ENCODE results near the gene SLC6A1.

DNA sequence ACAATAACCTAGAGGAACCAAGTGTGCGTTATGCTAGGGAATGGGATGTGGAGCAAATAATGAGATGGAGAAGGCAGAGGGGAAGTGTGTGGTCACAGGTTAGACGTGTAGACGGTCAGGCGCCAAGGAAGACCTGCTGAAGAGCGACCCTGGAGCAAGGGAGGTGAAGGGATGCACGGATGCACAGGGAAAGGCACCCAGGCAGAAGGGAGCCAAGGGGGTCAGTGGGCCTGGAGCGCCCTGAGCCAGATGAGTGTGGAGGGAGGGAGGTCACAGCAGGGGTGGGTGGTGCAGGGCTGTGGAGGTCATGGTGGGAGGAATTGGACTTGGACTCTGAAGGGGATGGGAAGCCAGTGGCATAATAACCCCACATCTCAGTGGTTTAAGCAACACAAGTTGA, 70.2 kb downstream of the SLC6A1 start:
- TF ChIP-seq, protein P1, sequence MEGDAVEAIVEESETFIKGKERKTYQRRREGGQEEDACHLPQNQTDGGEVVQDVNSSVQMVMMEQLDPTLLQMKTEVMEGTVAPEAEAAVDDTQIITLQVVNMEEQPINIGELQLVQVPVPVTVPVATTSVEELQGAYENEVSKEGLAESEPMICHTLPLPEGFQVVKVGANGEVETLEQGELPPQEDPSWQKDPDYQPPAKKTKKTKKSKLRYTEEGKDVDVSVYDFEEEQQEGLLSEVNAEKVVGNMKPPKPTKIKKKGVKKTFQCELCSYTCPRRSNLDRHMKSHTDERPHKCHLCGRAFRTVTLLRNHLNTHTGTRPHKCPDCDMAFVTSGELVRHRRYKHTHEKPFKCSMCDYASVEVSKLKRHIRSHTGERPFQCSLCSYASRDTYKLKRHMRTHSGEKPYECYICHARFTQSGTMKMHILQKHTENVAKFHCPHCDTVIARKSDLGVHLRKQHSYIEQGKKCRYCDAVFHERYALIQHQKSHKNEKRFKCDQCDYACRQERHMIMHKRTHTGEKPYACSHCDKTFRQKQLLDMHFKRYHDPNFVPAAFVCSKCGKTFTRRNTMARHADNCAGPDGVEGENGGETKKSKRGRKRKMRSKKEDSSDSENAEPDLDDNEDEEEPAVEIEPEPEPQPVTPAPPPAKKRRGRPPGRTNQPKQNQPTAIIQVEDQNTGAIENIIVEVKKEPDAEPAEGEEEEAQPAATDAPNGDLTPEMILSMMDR (IDR thresholded peaks at IDR 0.05 in 2 of 3, conservative IDR thresholded peaks at IDR 0.05 in 1 of 3; ENCODE audit: borderline replicate concordance in 1 of 3, insufficient read depth in 1 of 3, low read depth in 2 of 3, low read length in 2 of 3) = no peak
- TF ChIP-seq EZH2phosphoT487 (IDR thresholded peaks at IDR 0.05; ENCODE audit: borderline replicate concordance) (no peak), ZNF274 (IDR thresholded peaks at IDR 0.05; ENCODE audit: low read depth, low read length) (no peak), POLR2A (IDR thresholded peaks at IDR 0.05; ENCODE audit: borderline replicate concordance, extremely low read depth, insufficient read depth, insufficient read length) (no peak), CEBPB (IDR thresholded peaks at IDR 0.05; ENCODE audit: low read depth) (no peak)
- TF ChIP-seq, protein P2, sequence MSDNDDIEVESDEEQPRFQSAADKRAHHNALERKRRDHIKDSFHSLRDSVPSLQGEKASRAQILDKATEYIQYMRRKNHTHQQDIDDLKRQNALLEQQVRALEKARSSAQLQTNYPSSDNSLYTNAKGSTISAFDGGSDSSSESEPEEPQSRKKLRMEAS (IDR thresholded peaks at IDR 0.05) = no peak
- TF ChIP-seq, protein P3, sequence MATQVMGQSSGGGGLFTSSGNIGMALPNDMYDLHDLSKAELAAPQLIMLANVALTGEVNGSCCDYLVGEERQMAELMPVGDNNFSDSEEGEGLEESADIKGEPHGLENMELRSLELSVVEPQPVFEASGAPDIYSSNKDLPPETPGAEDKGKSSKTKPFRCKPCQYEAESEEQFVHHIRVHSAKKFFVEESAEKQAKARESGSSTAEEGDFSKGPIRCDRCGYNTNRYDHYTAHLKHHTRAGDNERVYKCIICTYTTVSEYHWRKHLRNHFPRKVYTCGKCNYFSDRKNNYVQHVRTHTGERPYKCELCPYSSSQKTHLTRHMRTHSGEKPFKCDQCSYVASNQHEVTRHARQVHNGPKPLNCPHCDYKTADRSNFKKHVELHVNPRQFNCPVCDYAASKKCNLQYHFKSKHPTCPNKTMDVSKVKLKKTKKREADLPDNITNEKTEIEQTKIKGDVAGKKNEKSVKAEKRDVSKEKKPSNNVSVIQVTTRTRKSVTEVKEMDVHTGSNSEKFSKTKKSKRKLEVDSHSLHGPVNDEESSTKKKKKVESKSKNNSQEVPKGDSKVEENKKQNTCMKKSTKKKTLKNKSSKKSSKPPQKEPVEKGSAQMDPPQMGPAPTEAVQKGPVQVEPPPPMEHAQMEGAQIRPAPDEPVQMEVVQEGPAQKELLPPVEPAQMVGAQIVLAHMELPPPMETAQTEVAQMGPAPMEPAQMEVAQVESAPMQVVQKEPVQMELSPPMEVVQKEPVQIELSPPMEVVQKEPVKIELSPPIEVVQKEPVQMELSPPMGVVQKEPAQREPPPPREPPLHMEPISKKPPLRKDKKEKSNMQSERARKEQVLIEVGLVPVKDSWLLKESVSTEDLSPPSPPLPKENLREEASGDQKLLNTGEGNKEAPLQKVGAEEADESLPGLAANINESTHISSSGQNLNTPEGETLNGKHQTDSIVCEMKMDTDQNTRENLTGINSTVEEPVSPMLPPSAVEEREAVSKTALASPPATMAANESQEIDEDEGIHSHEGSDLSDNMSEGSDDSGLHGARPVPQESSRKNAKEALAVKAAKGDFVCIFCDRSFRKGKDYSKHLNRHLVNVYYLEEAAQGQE (IDR thresholded peaks at IDR 0.05; ENCODE audit: low read depth) = no peak
- TF ChIP-seq, protein P4, sequence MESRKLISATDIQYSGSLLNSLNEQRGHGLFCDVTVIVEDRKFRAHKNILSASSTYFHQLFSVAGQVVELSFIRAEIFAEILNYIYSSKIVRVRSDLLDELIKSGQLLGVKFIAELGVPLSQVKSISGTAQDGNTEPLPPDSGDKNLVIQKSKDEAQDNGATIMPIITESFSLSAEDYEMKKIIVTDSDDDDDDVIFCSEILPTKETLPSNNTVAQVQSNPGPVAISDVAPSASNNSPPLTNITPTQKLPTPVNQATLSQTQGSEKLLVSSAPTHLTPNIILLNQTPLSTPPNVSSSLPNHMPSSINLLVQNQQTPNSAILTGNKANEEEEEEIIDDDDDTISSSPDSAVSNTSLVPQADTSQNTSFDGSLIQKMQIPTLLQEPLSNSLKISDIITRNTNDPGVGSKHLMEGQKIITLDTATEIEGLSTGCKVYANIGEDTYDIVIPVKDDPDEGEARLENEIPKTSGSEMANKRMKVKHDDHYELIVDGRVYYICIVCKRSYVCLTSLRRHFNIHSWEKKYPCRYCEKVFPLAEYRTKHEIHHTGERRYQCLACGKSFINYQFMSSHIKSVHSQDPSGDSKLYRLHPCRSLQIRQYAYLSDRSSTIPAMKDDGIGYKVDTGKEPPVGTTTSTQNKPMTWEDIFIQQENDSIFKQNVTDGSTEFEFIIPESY (IDR thresholded peaks at IDR 0.05; ENCODE audit: extremely low read depth, insufficient replicate concordance, low read length) = no peak

Measured in HCT116 (cell line).